HEK293T (cell line): ENCODE data around the gene PEX13.
A peak's percentile ranks its signal among the peaks of the same experiment; 100 is the strongest.
"Not testable (repeated sequence)": the region's sequence is repeated elsewhere in the genome, so short reads cannot be mapped to it uniquely, and the experiment has no call there.

Experiments
- CTCF ChIA-PET: fragments of 350-600 bp; formaldehyde crosslinking; extraction: SDS; loops from one replicate; lab custom pipeline; 2021; ENCODE audit warnings: antibody characterized with exemption, inconsistent platforms; lab: Yijun Ruan, JAX
- POLR2A ChIA-PET: fragments of 350-600 bp; formaldehyde crosslinking; extraction: SDS; loops from one replicate; lab custom pipeline; 2020; ENCODE audit warnings: antibody characterized with exemption, inconsistent platforms; lab: Yijun Ruan, JAX
- DNase-seq: peaks from one replicate; pipeline ENCODE4 v3.0.0; 2012; ENCODE audit warnings: mixed read lengths; ENCODE audit errors: extremely low spot score
- ARNT ChIP-seq: fragments of 450-650 bp; IDR thresholded peaks from 2 replicates; pipeline ENCODE4 v1.6.1; 2017; ENCODE audit warnings: mild to moderate bottlenecking
- BHLHE40 ChIP-seq: fragments of 450-650 bp; IDR thresholded peaks from 2 replicates; pipeline ENCODE4 v1.6.1; 2016; ENCODE audit warnings: mild to moderate bottlenecking, moderate library complexity, borderline replicate concordance
- CTBP1 ChIP-seq: fragments of 450-650 bp; IDR thresholded peaks from 2 replicates; pipeline ENCODE4 v1.6.1; 2016; ENCODE audit warnings: borderline replicate concordance
- ELF4 ChIP-seq: fragments of 450-650 bp; IDR thresholded peaks from 2 replicates; pipeline ENCODE4 v1.6.1; 2017; ENCODE audit warnings: antibody characterized with exemption
- FOXA1 ChIP-seq: fragments of 450-650 bp; IDR thresholded peaks from 2 replicates; pipeline ENCODE4 v1.6.1; 2016; ENCODE audit warnings: mild to moderate bottlenecking
- FOXK2 ChIP-seq: fragments of 450-650 bp; IDR thresholded peaks from 2 replicates; pipeline ENCODE4 v1.6.1; 2016; ENCODE audit warnings: mild to moderate bottlenecking
- FOXM1 ChIP-seq: fragments of 450-650 bp; IDR thresholded peaks from 2 replicates; pipeline ENCODE4 v1.6.1; 2017; ENCODE audit warnings: mild to moderate bottlenecking, borderline replicate concordance
- HDGF ChIP-seq: fragments of 450-650 bp; IDR thresholded peaks from 2 replicates; pipeline ENCODE4 v1.6.1; 2017; ENCODE audit warnings: antibody characterized with exemption, borderline replicate concordance
- L3MBTL2 ChIP-seq: fragments of 450-650 bp; conservative IDR thresholded peaks from 2 replicates; pipeline ENCODE4 v1.6.1; 2016; ENCODE audit warnings: mild to moderate bottlenecking
- LEF1 ChIP-seq: fragments of 450-650 bp; IDR thresholded peaks from 2 replicates; pipeline ENCODE4 v1.6.1; 2017; ENCODE audit warnings: mild to moderate bottlenecking, borderline replicate concordance
- NFRKB ChIP-seq: fragments of 450-650 bp; IDR thresholded peaks from 2 replicates; pipeline ENCODE4 v1.6.1; 2016; ENCODE audit warnings: mild to moderate bottlenecking, moderate library complexity
- PKNOX1 ChIP-seq: fragments of 450-650 bp; IDR thresholded peaks from 2 replicates; pipeline ENCODE4 v1.6.1; 2016
- SP1 ChIP-seq: fragments of 450-650 bp; IDR thresholded peaks from 2 replicates; pipeline ENCODE4 v1.6.1; 2017
- SUZ12 ChIP-seq: fragments of 450-650 bp; IDR thresholded peaks from 2 replicates; pipeline ENCODE4 v1.6.1; 2016; ENCODE audit warnings: mild to moderate bottlenecking
- TARDBP ChIP-seq: fragments of 450-650 bp; IDR thresholded peaks from 2 replicates; pipeline ENCODE4 v1.6.1; 2016
- ZNF384 ChIP-seq: fragments of 450-650 bp; IDR thresholded peaks from 2 replicates; pipeline ENCODE4 v1.6.1; 2016

PEX13 gene

GRCh38 chr2:61011678-61012077 lies 5.8 kb upstream of the PEX13 start:
- DNase-seq, result no peak
- TF ChIP-seq FOXM1 (no peak), L3MBTL2 (no peak), BHLHE40 (no peak), NFRKB (no peak), PKNOX1 (no peak), CTBP1 (no peak), HDGF (no peak), LEF1 (no peak), ARNT (no peak), TARDBP (no peak), FOXK2 (no peak), ELF4 (no peak), FOXA1 (no peak), SP1 (no peak), SUZ12 (no peak), ZNF384 (no peak)
- POLR2A ChIA-PET, result no interaction called here
- CTCF ChIA-PET, result no interaction called here

- DNase-seq, POLR2A ChIA-PET, CTCF ChIA-PET: not testable (repeated sequence)
Measured at GRCh38 chr2:61012303-61012702, 5.2 kb upstream of the PEX13 start.

GRCh38 chr2:61013382-61013781 lies 4.1 kb upstream of the PEX13 start:
- TF ChIP-seq PKNOX1 (peak; percentile 64), FOXA1 (no peak), NFRKB (no peak), CTBP1 (no peak), SP1 (no peak)
- DNase-seq, result no peak
- CTCF ChIA-PET, result no interaction called here
- POLR2A ChIA-PET, result no interaction called here

GRCh38 chr2:61014763-61015162 lies 2.8 kb upstream of the PEX13 start:
- ChIA-PET CTCF (no interaction called here), POLR2A (no interaction called here)
- DNase-seq, result no peak
- TF ChIP-seq SUZ12, result no peak
- no peak for TF ChIP-seq FOXK2
- no peak for TF ChIP-seq FOXM1
- no peak for TF ChIP-seq L3MBTL2
- TF ChIP-seq TARDBP, result no peak
- TF ChIP-seq ARNT, result no peak
- no peak for TF ChIP-seq SP1
- TF ChIP-seq BHLHE40, result no peak
- no peak for TF ChIP-seq ZNF384
- no peak for TF ChIP-seq LEF1

GRCh38 chr2:61015976-61016375 lies 1.5 kb upstream of the PEX13 start:
- DNase-seq, result no peak
- TF ChIP-seq BHLHE40, result no peak
- no peak for TF ChIP-seq TARDBP
- no peak for TF ChIP-seq ARNT
- no peak for TF ChIP-seq LEF1
- TF ChIP-seq NFRKB, result no peak
- ChIA-PET CTCF (no interaction called here), POLR2A (interaction anchor here (1.7 kb wide), 1 partner anchor 11 kb away, joined by 9 read pairs; no protein-coding TSS in a partner anchor)

- DNase-seq, result no peak
- ChIA-PET POLR2A (interaction anchor here (1.7 to 2.1 kb wide), 2 partner anchors 11 kb away, joined by 5 to 9 read pairs; no protein-coding TSS in a partner anchor), CTCF (no interaction called here)
- TF ChIP-seq ARNT, result no peak
- TF ChIP-seq BHLHE40, result no peak
- TF ChIP-seq FOXM1, result no peak
- no peak for TF ChIP-seq HDGF
- no peak for TF ChIP-seq NFRKB
- TF ChIP-seq FOXA1, result no peak
- no peak for TF ChIP-seq CTBP1
- TF ChIP-seq SP1, result no peak
- no peak for TF ChIP-seq SUZ12
- no peak for TF ChIP-seq PKNOX1
- no peak for TF ChIP-seq TARDBP
- TF ChIP-seq FOXK2, result no peak
- TF ChIP-seq LEF1, result no peak
- TF ChIP-seq L3MBTL2, result no peak
- TF ChIP-seq ZNF384, result no peak
- no peak for TF ChIP-seq ELF4
Measured at GRCh38 chr2:61016392-61017002, 1.0 kb upstream of the PEX13 start.
